ENCODE results near the gene SLN.
"Not testable (repeated sequence)": the region's sequence is repeated elsewhere in the genome, so short reads cannot be mapped to it uniquely, and the experiment has no call there.

Gene SLN

DNA sequence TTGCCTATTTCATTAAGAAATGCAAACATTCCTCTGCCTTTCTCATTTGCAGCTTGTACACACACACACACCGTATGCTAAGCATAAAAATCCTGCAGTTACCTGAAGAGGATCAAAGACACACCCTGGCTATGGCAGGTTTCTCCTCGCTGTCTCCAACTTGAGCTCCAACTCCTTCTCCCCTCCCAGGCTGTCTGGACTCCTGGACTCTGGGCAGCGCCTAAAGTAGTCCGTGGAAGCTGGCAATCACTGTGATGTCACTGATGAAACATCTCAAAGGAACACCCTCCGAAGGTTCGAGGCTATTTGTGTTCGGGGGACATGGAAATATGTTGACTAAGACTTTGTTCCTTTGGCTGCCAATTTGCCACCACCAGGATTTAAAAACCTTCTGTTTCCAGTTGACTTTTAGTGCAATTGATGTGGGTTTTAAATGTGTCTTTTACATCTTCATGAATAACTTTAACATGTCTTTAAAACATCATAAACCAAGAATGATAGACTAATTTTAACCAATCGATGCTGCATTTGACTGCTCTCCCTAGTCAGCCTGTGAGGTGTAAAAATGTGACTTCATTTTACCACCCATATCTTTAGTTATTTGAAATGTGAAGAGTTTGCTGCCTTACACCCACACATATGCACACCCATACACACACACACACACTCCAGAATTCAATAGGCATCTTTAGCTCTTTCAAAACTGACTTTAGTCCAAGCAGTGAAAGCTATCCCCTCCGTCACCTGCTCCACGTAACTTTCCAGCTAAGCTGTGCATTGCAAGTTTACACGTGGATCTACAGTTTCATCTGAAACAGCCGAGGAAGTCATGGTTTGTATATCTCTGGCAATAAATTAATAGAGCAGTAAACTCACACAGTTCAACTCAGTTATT lies at the start of gene SLN:
Gene SLN, minus strand, starts transcription at position 196 of the 895 bp plus-strand sequence.
- no peak for DNase-seq (ENCODE audit: extremely low read depth in 1 of 2, low read depth in 1 of 2)

DNA sequence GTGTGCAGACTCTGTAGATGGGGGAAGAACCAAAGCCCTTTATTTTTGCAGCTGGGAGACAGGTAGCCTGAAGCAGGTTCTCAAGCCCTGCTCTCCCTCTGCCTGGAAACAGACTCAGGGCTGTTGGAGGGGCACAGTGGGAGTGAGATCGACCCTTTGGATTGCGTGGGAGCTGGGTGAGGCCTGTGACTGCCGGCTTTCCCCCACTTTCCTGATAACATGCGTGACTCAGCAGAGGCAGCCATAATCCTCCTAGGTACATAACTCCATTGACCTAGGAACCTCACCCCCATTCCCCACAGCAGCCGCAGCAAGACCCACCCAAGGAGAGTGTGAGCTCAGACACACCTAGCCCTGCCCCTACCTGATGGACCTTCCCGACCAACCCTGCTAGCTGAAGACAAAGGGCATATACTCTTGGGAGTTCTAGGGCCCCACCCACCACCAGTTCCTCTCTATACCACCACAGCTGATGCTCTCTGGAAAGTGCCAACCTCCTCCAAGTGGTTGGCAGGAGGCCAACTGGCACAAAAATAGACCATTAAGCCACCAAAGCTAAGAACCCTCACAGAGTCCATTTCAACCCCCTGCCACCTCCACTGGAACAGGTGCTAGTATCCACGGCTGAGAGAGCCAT lies 47.0 kb upstream of the SLN start:
- DNase-seq (ENCODE audit: extremely low read depth in 1 of 2, low read depth in 1 of 2) = not testable (repeated sequence)

DNA sequence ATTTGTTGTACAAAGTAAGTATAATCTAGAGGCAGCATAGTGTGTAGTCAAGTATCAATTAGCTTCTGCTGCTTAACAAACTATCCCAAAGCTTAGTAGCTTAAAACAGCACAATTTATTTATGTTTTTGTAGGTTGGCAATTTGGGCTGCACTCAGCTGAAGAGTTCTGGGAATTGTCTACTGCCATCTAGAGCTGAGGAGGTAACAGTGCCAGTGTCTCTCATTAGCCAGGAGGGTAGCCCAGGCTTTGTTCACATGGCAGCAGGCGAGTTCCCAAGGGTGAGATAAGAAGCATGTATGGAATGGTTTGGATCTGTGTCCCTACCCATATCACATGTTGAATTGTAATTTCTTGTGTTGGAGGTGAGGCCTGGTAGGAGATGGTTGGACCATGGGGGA lies 45.8 kb upstream of the SLN start:
- no peak for DNase-seq (ENCODE audit: extremely low read depth in 1 of 2, low read depth in 1 of 2)

DNA sequence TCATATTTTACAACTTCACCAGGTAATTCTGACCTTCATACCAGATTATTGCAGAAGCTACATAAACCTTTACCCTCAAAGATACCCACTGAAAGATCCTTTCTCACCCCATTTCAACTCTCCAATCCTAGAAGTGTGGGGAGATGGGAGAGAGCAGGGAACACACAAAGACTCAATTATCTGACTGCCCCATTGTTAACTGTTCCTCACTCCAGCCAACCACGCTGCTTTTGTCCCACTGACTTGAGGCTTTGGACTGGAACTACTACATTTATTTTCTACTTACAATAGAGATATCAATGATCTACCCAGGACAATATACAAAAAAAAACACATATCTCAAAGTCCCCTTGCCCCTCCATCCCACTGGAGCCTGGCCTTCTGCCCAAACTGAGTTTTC lies 44.7 kb upstream of the SLN start:
- DNase-seq (ENCODE audit: extremely low read depth in 1 of 2, low read depth in 1 of 2) = no peak

DNA sequence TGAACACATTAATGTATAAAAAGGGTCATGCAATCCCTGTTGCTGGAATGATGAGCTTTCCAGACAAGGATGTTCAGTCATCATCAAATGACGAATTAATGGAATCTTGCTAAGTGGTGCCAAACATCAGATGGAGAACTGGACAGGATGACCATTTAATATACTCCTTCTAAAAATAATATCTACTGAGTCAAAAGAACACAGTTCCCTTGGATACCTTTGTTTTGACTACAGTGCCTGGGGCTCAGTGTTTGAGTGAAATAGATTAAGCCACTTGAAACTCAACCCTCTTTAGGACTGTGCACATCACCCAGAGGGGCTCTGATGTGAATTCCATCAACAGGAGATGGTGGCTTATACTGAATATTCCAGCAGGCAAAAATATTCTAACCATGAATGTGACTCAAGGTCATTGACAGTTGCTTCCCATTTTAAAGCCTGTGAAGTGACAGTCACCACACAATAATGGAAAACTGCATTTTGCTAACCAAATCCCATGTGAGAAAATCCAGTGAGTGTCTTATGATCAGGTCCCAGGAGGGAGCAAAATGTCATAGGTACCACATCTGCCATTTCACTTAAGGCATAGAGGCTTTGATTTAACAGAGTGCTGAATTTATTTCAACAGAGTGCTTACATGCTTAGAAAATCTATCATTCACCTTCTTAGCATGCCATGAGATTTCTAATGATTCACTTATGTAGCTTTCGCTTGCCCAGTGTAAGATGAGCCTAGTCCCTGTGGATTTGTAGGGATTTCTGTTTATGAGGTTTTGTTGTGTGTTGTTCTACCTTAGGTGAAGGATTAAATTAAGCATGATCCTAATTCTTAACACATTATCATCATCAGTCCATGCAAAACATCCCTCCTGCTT lies 41.3 kb upstream of the SLN start:
- DNase-seq (ENCODE audit: extremely low read depth in 1 of 2, low read depth in 1 of 2) = no peak

DNA sequence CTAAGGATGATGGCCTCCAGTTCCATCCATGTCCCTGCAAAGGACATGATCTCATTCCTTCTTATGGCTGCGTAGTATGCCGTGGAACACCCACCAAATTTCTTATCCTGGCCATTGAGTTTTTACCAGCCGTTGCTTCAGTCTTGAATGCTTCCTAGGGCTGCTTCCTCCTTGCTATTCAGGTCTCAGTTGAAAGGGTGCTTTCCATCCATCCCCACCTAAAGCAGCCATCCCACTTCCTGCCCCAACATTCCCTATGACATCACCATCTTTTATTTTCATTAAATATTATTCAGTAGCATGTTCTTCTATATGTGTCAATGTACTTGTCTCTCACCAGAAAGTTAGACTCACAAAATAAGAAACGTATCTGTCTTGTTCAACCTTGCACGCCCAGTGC lies 40.7 kb upstream of the SLN start:
- no peak for DNase-seq (ENCODE audit: extremely low read depth in 1 of 2, low read depth in 1 of 2)

DNA sequence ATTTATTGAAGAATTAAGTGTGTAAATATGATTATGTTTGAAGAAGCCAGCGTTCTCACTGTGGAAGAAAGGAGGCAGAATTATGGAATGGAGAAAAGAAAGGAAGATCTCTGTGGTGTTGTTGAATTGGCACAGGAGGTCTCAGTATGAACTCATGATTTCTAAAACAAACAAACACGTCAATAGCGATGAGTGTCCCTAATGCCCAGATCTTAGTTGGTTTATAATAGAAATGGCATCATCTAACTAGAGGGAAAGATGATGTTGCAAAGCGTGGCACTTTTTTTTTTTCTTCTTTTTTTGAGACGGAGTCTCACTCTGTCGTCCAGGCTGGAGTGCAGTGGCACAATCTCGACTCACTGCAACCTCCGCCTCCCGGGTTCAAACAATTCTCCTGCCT lies 39.2 kb upstream of the SLN start:
- DNase-seq (ENCODE audit: extremely low read depth in 1 of 2, low read depth in 1 of 2) = no peak

DNA sequence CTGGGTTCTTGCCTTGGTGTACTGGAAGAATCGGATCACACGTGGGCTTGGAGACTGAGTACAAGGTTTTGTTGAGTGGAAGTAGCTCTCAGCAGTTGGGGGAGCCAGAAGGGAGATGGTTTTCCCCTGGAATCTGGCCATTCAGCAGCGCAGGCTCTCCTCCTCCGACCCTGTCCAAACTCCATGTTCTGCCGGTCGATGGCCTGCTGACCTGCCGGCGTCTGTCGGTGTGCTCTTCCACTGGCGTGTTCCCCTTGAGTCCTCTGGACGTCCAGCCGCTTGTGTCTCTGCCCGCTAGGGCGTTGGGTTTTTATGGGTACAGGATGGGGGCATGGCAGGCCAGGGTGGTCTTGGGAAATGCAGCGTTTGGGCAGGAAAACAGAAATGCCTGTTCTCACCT lies 38.5 kb upstream of the SLN start:
- DNase-seq (ENCODE audit: extremely low read depth in 1 of 2, low read depth in 1 of 2) = no peak

DNA sequence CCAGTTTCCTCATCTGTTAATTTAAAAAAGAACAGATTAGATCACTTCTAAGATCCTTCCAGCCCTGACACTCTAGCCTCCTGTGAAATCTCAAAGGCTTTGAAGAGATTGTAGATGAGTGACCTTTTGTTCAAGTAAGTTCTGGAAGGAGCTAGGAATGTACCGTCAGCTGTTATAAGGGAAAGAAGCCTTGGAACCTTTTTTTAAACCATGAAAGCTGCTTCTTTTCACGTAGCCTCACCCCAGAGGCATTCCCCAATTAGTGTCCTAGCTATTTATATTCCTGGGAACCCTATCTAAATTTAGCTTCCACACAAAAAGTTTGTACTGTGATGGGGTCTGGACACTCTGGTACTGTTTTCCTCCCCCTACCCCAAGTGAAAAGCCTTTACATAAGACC lies 35.8 kb upstream of the SLN start:
- DNase-seq (ENCODE audit: extremely low read depth in 1 of 2, low read depth in 1 of 2) = no peak

DNA sequence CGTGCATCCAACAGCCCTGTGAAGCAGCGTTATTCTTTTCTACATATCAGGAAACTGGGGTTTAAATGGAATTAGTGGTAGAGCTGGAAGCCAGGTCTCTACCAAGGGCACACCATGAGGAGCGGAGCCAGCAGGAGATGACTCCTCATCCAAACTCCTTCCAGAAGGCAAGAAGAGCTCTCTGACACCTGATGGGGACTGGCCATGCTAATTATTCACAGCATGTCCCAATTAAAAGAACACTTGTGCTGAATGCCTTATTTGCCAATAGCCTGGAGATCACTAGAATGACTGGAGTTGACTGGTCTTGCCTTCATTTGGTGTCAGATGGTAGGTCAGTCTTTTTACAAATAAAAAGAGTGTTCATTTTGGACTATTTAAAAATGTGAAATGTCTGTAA lies 32.9 kb upstream of the SLN start:
- DNase-seq (ENCODE audit: extremely low read depth in 1 of 2, low read depth in 1 of 2) = no peak

DNA sequence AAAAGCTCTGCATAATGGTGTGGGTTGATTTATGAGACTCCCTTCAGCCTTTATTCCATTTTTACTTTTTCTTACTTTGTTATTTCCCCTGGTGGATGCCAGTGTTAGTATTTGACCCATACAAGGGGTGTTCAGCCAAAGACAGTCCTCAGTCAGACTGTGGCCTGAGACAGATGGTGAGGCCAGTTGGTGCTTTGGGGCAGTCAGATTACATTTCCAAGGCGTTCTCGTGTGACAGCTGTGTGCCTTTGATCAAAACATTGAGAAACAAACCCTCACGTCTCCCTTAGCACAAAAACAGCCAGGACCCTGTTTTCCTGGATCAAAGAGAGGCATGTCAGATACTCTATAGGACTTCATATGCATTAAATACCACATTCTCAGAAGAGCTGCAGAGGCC lies 31.3 kb upstream of the SLN start:
- DNase-seq (ENCODE audit: extremely low read depth in 1 of 2, low read depth in 1 of 2) = no peak

DNA sequence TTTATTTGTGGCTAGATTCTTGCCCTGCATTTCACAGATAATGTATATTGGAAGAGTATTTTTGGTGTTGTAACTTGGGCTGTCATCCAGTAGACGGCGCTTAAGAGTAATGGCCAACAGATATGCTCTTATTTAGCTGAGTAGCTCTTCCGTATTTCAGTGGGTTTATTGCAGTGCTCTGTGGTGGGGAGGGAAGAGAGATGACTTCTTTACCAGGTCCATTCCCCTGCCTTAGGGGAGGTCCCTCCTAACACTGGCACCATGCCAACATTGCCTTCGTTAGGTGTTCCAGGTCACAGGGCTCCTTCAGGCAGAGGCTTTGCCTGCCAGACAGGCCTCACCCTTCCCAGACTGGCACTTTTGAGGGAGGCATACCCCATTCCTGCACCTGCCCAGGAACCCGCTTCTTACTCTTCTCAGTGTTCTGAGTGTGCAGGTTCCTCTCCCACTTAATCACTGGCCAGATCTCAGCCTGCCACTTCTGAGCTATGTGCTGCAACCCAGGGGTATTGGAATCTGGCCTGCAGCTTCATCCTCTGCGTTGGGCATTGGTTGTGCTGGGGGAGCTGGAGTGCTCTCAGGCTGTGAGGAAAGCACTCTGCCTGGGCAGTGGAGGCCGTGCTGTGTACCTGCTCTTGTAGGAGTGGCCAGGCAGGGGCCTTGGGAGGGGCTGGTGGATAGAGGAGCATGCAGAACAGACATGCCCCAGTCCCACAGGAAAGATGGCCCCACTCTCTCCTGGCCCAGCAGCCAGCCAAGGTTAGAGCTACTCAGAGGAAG lies 29.4 kb upstream of the SLN start:
- DNase-seq (ENCODE audit: extremely low read depth in 1 of 2, low read depth in 1 of 2) = no peak

DNA sequence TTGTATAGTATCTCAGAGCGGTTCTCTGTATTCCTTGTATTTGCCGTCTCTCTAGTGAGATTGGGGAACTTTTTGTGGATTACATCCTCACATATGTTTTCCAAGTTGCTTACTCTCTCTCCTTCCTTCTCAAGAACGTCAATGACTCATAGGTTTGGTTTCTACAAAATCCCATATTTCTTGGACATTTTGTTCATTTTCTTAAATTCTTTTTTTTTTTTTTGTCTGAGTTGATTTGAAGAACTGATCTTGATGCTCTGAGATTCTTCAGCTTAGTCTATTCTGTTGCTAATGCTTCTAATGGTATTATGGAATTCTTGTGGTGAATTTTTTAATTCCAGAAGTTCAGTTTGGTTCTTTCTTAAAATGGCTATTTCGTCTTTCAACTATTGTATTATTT lies 28.4 kb upstream of the SLN start:
- DNase-seq (ENCODE audit: extremely low read depth in 1 of 2, low read depth in 1 of 2) = no peak

DNA sequence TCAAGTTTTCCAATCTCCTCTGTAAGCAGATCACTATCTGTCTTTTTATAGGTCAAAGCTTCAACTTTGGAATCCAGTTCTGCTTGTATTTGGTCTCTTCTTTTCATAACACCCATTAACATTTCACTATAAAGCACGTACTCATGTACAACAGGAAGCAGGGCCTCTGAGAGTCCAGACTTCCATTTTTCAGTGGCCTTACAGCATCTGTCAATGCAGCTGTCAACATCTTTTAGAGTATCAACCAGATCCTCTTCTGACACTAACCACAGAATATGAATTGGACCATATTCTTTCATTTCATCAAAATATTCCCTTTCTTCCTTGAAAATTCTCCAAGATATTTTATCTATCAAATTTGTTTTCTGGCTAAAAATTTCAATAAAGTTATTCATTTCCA lies 24.7 kb upstream of the SLN start:
- no peak for DNase-seq (ENCODE audit: extremely low read depth in 1 of 2, low read depth in 1 of 2)

DNA sequence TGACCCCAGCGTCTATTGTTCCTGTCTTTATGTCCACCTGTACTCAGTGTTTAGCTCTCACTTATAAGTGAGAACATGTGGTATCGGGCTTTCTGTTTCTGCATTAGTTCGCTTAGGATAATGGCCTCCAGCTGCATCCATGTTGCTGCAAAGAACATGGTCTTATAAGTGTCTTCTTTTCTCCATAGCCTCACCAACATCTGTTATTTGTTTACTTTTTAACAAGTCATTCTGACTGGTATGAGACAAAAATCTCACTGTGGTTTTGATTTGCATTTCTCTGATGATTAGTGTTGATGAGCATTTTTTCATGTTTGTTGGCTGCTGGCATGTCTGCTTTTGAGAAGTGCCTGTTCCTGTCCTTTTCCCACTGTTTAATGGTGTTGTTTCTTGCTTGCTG lies 21.7 kb upstream of the SLN start:
- no peak for DNase-seq (ENCODE audit: extremely low read depth in 1 of 2, low read depth in 1 of 2)

DNA sequence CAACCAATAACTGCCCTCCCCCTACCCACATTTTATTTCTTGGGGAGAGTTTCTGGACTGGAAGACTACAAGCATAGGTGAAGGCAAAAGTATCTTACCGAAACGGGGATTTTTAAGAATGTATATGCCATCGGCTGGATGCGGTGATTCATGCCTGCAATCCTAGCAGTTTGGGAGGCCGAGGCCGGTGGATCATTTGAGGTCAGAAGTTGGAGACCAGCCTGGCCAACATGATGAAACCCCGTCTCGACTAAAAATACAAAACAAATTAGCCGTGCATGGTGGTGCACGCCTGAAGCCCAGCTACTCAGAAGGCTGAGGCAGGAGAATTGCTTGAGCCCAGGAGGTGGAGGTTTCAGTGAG lies 20.8 kb upstream of the SLN start:
- no peak for DNase-seq (ENCODE audit: extremely low read depth in 1 of 2, low read depth in 1 of 2)

DNA sequence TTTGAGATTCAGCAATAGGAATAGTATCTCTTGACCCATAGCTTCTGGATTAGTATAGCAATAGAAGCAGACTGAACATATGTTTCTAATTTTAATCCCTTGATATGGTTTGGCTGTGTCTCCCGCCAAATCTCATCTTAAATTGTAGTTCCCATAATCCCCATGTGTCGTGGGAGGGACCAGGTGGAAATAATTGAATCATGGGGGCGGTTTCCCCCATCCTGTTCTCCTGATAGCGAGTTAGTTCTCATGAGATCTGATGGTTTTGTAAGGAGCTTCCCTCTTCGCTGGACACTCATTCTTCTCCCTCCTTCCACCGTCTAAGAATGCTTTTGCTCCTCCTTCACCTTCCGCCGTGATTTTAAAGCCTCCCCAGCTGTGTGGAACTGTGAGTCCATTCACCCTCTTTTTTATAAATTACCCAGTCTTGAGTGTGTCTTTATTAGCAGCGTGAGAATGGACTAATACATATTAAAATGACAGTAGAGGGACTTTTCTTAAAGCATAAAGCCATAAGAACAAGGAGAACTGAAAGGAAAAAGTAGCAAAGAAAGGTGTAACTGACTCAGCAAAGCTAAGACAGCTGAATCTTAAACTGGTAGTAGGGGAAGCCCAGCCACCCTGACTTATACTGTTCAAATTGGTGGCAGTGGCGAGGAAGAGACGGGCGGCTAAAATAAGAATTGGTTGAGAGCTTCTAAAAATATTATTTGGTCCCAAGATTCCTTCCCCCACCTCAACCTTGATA lies 20.3 kb upstream of the SLN start:
- no peak for DNase-seq (ENCODE audit: extremely low read depth in 1 of 2, low read depth in 1 of 2)

DNA sequence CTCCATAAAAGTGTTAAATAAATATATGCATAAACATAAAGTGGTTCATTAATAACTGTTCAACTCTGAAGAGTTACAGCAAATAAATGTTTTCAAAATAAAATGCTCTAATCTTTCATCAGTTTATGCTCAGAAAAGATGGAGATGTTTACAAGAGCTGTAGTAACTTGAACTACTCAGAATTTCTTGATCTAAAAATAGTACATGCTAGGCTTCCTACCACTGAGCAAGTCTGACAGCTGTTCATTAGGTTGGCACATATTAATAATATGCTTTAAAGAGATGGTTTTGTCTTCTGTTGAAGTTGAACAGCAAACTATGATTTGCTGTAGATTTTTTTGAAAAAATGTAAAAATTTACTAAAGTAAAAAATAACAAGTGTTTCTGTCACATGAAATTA lies 10.8 kb upstream of the SLN start:
- no peak for DNase-seq (ENCODE audit: extremely low read depth in 1 of 2, low read depth in 1 of 2)

DNA sequence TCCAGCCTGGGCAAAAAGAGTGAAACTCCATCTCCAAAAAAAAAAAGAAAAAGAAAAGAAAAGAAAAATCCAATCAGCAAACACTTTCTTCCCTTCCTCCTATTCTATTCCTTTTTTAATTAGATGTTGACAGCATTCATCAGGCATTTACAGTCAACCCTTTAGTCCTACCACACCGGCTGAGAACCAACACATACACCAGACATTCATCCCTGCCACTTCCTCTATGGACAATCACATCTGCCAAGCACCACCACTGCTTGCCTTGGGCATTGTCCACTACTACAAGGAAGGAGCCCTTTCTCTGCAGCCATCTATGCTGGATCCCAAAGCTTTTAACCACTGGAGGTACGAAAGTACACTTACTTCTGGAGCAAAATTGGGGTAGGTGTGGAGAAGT lies 9.4 kb upstream of the SLN start:
- no peak for DNase-seq (ENCODE audit: extremely low read depth in 1 of 2, low read depth in 1 of 2)

DNA sequence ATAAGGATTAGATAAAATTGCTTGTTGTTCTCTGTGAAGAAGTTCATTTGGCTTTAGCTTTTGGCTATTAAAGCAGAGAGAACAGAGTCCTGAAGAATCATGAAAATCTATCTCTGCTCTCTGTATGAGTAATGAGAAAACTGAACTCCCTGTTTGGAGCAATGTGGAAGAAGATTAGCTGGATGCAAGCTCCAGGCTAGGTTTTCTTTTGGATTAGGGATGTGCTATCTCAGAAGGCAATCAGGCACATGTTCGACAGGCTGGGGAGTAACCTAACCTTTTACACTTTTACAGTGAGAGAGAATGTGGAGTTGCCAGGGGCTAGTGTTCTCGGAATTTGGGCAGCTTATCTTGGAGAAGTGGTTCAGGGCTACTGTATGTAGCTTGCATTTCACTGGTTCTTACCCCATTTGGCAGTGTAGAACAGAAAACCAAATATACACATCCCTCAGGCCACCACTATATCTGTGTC lies 8.5 kb upstream of the SLN start:
- DNase-seq (ENCODE audit: extremely low read depth in 1 of 2, low read depth in 1 of 2) = no peak

All from stimulated activated CD8-positive, alpha-beta memory T cell treated with anti-CD3 and anti-CD28 coated beads, Interleukin-7, amount 100 ng/mL, for 48 hours (primary cell).